Activated T-cell treated with anti-CD3 and anti-CD28 coated beads for 4 hours (primary cell): ENCODE results near the gene BMP3.

ENCODE experiments used
- DNase-seq: peaks from one replicate; pipeline ENCODE4 v3.0.0-alpha.2; 2020

The BMP3 gene

DNA sequence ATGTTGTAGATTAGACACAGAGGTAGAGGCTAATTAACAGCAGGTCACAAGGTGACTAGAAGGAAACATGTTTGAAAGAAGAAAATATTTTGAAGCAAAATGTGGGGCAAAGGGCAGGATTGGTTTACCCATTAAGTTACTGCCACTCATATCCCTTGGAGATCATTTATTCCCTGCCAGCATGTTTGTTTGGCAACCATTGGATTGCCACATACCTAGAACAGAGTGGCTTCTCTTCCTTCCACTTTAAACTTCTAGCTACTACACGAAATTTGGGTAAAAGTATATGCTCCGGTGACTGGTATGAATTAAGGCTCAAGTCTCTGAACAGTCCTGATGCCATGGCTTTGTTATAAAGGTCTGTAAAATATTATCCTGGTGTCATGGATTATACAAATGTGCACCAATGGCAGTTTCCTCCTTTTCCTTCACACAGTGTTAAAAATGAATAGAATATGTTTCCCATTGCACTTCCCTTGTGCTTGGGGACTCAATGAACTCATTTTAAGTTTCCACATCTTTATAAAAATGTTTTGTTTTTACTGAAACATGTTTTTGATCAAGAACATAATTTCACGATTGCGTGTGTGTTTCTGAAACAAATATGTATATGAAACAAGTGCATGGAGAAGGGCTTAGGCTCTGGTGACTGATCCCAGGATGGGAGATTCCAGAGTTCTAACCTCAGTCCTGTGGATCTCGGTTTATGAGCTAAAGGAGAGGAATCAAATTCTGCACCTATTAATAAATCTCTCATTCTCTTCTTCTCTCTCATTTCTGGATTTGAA is 12.3 kb downstream of the BMP3 start:
- DNase-seq = no peak

DNA sequence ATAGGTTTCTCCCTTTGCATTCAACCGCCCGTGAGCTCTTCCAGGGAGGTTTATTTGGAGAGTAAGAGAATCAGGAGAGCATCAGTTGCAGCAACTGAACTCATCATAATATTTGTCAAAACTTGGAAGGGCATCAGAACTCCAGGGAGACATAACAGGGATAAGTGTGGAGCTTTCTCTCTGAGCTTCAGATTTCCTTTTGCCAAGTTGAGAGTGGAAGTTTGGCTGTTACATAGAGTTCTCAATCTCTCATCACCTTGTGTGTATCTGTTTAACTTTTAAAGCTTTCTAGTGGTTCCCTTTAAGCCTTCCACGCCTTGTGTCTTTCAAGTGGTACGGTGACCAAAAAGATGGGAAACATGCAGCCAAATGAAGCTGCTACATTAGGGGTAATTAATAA is 18.8 kb downstream of the BMP3 start:
- DNase-seq = no peak

DNA sequence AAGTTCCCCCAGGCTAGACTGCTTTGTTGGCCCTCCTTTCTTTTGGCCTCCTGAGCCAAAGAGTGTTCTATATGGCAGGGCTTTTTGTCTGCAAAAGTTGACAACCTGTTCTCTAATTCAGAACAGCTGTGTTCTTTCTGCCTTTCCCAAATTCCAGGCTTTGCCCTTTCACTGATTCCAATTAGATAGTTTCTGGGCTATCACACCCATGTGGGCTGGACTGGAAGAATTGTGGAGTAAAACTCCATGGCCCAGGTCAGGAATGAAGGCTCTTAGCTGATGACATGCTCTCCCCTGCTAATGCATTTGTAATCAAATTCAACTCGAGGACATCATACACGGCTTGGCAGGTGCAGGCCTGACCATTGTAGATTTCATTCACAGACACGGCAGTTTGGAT is 19.4 kb downstream of the BMP3 start:
- DNase-seq = no peak

DNA sequence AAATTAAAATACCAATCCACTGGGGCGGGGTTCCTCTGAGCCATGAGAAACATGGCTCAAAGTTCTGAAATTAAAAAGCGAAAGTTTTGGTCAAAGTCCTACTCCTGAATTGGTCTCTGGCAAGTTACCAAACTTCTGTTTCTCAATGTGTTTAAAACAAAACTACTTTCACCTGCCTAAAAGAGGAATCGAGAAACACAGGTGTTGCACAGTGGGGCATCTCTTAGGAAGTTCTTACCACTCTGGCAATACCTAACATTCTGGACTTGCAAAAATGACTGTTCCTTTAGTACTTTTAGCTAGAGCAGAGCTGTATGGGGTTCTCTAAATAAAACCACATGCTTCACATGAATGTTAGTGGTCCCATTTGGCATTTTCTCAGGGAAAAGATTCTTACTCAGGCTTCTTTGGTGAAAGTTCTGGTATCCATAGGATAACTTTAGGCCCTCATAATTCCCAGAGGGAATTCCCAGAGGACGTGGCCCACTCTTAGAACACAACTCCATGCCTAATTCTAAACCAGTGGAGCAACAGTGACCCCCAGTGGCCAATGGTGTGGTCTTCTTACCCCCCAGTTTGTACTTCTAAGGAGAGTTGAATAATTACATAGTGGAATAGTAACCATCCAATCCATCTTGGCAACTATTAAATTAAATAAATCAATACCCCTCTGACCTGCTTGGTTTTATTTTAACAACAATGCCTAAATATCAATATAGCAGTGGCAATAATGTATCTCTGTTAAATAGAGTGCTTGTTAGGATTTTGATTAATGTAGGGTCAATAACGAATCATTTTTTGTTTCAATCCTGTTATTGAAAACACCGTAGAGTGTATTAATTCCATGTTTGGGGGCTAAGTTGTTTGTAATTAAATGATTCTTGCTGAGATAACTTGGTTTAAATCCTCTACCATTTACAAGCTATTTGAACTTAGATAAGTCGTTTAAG is 21.9 kb downstream of the BMP3 start:
- DNase-seq = peak; percentile 36

DNA sequence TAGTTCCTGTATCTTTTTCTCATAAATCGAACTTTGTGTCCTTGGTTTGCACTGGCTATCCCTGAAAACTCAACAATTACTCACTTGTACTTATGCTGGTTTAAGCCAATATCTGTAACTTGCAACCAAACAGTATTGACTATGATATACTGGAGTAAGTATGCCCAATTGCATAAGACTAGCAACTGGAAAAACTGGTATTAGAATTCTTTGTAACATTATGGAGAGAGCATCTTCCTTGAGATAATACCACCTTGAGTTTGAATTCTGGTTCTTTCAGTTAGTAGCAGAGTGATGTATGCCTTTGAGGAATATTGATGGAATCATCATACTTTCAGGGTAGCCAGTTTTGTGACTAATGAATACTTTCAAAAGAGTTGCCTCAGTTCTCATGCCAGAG is 28.1 kb downstream of the BMP3 start:
- DNase-seq = no peak

DNA sequence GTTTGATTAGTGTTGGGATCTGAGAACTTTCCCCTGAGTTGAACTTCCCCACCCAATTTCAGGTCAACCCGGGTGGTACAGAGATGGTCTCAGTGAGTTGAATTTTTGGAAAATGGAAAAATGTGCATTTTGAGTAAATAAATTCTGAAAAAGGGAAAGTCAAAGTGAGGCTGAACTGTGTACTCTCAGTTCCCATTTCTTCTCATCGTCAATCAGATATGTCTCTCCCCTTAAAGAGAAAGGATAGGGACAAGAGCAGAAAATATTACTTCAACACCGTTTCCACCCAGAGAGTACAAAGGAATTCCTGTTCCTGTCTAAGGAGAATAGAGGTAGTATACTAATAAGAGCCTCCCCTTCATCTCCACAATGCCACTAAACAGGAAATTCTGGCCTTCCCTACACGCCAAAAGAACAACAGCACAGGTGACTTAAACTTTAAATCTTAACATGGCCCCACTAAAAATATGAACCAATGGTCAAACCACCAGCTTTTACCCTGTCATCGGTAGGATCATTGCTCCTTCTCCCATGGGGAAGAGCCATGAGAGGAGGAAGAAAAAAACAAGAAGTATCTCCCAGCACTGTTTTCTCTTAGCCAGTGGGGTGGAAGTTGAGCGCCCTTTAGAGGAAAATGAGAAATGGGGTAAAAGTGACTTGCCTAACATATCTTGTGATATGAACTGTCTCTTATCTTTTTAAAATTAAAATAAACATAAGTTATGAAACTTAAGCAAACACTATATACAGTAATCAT is 30.3 kb downstream of the BMP3 start:
- DNase-seq = no peak

DNA sequence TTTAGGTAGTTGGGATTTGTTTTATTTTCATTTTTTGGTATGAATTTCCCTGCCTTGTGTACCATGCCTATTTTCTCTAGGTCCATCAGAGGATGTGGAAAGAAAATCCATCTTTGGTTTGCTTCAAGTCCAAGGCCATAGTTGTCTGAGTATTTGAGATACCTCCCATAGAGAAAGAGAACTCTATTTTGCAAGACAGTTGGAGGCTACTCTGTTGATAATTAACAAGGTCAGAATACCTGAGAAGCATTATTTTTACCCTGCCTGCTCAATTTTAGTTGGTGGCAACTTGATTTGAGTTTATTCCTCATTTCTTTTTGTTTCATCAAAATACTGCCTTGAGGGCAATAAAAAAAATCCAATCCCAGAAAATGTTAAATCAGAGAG is 30.8 kb downstream of the BMP3 start:
- no peak for DNase-seq

DNA sequence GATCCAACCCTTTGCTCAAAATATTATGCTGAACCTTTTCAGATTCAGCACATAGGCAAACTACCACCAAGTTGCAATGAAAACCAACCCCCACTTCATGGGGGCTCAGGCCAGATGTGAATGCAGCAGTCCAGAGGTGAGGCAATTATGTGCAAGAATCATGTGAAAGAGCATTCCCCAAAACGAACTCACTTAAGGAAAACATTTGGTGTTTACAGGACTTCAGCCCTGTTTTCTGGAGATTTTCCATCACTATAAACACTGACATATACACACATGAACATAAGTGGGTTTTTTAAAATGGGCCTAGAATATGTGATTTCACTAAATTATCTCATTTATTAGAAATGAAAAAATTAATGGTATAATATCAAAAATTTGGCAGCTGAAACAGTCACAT is 31.5 kb downstream of the BMP3 start:
- DNase-seq = no peak

DNA sequence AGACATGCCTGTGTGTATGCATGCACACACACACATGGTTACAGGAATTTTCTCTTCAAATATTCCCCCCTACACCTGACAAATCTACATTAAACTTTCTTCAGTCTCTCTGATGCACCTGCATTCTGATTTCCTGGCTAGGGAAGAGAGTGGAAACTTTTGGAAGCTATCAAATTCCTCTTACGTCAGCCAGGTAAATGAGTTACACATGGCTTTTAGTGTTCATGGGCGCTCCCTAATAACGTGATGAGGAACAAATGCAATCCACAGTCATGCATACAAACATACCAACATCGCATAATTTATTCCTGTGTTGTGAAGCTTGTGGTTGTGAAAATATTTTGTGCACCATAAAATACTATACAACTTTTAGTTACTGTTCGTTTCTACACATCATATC is 34.9 kb downstream of the BMP3 start:
- no peak for DNase-seq

DNA sequence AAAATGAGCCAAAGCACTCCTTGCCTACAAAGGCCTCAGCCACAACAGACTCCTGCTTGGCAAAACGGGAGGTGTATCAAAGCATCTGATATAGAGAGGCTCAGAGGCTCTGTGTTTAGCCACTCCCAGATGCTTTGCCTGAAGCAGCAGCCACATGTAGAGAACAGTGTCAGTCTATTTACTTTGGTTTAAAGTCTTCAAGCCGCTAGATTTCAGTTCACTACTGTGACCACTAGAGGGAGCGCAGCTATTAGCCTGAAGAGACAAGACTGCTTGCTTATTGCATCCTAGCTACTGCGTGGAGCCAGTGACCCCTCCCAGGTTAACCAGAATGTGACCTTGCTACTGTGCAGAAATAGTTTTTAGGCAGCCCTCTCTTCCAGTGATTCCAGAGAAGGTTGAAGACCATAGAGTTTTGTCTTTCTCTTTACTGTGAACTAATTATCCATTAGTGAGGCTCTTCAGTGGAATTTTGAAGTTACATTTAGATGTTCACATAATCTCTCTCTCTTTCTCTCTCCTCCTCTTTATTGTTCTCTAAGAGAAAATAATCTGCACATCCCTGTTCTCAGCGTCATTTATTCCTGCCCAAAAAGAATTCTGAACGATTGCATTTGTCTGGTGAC is 39.3 kb downstream of the BMP3 start:
- DNase-seq = peak; percentile 43

DNA sequence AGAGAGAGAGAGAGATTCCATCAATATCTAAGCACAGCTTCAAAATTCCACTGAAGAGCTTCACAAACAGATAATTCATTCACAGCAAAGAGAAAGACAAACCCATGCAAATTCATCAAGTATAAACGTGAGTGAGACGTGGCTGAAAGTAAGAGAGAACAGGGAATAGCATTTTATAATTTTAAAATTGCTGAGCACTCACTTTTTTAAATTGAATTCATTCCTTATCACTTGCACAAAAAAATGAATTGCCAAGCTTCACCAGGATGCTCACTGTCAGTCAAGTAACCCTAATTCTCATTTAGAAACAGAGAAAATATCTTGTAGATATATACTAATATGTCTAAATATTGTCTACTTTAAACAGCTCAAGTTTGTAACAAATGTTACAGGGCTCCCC is 40.5 kb downstream of the BMP3 start:
- DNase-seq = no peak

DNA sequence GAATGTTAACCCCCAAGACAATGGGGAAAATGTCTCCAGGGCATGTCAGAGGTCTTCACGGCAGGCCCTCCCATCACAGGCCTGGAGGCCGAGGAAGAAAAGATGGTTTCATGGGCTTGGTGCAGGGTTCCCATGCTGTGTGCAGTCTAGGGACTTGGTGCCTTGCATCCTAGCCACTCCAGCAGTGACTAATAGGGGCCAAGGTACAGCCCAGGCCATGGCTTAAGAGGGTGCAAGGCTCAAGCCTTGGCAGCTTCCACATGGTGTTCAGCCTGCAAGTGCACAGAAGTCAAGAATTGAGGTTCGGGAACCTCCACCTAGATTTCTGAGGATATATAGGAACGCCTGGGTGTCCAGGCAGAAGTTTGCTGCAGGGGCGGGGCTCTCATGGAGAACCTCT is 50.6 kb downstream of the BMP3 start:
- DNase-seq = no peak

DNA sequence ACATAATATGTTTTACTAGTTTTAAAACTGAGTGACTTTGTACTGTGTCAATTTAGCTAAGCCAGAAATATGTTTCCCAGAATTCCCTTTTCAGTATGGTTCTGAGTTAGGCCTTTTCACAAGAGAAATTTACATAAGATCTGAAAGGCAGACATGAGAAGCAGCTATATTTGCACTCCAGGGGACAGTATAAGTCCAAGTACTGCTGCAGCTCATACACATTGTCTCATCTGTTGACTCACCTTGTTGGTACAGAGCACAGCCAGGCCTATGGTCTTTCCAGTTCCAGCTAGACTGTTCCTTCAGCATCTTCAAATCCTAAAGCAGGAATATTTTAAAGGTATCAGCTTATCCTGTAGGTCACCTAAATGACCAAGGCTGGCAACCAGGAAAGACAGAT is 53.5 kb downstream of the BMP3 start:
- DNase-seq = no peak

DNA sequence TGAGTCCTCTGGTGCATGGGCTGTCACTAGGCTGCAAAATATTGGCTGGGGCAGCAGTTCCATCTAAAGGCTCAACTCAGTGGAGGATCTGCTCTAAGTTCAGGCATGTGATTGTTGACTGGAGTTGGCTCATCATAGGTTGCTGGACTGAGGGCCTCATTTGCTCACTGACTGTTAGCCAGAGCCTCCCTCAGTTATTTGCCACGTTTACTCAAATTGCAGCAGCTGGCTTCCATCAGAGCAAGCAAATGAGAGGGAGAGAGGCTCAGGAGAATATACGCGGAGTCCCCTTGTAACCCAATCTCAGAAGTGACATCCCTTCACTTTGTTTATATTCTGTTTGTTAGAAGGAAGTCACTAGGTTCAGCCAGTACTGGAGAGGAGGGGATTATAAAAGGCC is 54.1 kb downstream of the BMP3 start:
- no peak for DNase-seq

DNA sequence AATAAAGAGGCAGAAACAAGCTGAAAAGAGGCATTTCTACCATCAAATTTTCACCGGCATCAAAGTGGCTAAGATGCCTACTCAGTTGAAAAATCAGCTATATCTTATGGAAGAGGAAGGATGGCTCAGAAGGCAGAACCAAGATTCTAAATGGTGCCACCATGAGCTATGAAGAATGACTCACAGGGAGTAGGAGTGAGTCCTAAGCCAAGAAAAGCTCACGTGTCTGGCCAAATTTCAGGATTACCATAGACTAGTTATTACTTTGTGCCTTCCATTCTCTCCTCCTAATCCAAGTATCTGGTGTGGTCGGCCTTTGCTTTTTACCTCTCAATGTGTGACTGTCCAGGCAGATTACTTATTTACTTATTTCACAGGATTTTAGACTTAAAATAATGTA is 54.8 kb downstream of the BMP3 start:
- no peak for DNase-seq

DNA sequence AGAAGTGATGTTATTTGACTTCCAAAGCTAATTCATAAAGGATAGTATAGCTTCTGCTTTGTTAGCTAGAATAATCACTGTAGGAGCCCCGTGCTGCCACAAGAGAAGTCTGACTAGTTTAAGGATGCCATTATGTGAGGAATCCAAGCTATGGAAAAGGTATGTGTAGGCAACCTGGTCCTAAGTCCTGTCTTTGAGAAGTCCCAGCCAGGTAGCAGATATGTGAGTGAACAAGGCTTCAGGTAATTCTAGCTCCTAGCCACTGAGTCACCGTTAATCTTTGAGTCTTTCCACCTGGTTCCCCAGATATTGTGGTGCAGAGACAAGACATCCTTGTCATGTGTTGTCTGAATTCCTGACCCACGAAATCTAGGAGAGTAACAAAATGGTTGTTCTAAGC is 55.5 kb downstream of the BMP3 start:
- DNase-seq = no peak

DNA sequence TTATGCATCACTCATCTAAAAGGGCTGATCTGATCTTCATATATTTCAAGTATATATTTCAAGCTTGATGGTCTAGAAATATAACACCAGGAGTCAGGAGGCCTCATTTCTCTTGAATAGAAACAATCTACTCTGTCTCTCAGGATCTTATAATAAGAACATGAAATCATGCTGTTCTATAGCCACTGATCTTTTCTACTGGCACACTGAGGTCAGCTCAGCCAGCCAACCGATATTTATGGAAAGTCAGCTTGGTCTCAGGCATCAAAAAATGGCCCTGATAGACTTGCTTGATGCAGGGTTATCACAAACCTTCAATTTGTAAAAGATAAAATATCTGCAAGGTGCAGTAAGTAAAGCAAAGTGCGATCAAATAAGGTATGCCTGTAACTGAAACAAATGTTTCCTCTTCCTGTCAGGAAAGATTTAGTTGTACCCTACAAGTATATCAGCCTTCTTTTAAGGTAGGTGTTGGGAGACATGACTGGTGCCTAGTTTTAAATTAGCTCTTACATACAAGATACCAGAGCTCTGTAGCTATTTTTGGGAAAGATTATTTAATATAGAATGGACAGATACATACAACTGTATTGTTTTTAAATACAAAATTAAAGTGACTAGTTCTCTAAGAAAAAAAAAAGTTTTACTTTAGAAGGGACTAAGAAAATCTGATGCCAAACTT is 63.4 kb downstream of the BMP3 start:
- no peak for DNase-seq

DNA sequence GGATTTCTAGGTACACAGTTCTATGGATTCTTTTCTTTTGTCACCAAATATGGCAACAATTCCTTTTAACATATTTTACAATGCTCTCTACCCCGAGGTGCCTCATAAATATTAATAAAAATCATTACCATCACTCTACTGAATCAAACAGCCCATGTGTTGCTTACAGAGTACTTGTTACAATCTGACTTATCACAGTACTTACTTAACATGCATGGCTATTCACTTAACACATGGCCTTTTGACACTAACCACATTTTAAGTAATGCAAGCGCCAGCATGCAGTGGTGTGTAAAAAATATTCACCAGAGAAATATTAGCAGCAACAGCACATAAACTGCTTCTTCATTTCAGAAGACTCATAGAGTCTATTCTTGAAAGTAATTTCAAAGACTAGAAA is 64.9 kb downstream of the BMP3 start:
- no peak for DNase-seq

DNA sequence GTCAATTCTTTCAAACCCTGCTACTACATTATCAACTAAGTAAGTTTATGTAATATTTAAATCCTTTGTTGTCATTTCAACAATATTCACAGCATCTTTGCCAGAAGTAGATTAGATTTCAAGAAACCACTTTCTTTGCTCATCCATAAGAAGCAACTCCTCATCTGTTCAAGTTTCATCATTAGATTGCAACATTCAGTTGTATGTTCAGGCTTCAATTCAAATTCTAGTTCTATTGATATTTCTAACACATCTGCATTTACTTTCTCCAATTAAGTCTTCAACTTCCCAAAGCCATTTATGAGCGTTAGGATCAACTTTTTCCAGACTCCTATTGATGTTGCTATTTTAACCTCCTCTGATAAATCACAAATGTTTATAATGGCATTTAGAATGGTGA is 66.1 kb downstream of the BMP3 start:
- DNase-seq = no peak

DNA sequence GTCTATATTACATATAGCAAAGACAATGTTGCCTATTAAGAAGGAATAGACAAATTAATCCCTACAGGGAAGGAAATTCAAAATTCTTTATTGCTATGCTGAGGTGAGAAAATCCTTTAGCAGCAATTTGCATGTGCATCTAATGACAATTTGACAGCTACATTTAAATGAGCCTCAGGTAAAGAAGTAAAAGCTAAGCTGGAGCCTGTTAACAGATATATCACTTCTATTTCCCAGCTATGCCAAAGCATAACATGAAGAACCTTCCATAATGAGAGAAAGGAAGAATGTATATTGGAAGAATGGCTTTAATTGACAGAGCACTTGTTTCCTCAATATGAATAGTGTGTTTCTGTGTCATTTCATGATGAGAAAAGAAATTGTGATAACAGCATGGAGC is 71.6 kb downstream of the BMP3 start:
- no peak for DNase-seq

DNA sequence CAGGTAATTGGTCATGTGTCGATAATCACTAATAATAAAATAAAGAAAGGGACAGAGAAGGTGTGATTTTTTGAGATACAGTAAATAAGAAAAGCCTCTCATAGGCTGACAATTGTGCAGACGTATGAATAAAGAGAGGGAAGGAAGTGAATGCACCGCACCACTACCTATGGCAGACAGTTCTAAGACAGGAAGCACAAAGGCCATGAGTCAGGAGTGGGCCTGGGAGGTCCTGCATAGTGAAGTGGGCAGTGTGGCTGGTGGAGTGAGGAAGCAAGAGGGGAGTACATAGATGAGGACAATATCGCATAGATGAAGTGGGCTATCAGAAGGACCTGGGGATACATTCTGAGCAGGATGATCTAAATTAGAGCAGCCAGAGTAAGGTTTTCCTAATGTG is 75.6 kb downstream of the BMP3 start:
- no peak for DNase-seq
